Measurements from ENCODE around the gene PTPRU.
A peak's percentile ranks its signal among the peaks of the same experiment; 100 is the strongest.
"Not testable (repeated sequence)": the region's sequence is repeated elsewhere in the genome, so short reads cannot be mapped to it uniquely, and the experiment has no call there.

PTPRU gene

DNA sequence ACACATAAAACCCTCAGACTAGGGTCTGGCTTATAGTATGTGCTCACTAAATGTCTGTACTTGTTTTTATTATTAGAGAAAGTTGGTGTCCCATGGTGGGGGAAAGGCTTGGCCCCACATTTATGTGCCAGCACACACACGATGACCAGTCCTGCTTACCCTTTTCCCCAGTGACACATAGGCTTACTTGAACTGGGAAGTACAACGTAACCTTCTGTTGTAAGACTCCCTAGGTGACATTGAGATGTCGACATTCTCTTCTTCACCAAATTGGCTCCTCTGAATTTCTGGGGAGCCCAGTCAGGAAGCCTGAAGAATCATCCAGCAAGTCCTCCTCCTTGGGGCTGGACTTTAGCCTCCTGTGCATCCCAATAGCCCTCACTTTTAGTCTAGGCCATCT lies 3.9 kb upstream of the PTPRU start:
- DNase-seq (ENCODE audit: low spot score), result no peak
- TF ChIP-seq, protein P1, sequence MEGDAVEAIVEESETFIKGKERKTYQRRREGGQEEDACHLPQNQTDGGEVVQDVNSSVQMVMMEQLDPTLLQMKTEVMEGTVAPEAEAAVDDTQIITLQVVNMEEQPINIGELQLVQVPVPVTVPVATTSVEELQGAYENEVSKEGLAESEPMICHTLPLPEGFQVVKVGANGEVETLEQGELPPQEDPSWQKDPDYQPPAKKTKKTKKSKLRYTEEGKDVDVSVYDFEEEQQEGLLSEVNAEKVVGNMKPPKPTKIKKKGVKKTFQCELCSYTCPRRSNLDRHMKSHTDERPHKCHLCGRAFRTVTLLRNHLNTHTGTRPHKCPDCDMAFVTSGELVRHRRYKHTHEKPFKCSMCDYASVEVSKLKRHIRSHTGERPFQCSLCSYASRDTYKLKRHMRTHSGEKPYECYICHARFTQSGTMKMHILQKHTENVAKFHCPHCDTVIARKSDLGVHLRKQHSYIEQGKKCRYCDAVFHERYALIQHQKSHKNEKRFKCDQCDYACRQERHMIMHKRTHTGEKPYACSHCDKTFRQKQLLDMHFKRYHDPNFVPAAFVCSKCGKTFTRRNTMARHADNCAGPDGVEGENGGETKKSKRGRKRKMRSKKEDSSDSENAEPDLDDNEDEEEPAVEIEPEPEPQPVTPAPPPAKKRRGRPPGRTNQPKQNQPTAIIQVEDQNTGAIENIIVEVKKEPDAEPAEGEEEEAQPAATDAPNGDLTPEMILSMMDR (IDR thresholded peaks at IDR 0.05; ENCODE audit: extremely low read depth, missing control alignments), result no peak

DNA sequence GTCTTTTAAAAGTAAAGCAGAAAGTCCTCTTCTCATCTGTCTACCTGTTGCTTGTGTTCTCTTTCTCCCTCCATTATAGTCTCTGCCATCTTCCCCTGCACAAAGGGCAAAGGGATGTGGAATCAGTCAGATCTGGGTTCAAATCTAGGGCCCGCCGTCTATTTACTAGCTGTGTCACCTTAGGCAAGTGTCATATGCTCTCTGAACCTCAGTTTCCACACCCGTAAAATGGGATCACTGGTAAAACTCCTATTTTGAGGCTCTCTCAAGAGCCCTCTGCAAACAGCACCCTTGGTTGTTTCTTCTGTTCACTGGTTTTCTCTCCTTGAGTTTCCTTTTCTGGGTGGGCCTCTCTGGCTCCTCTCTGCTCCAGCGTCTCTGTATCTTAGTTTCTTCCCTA lies 2.6 kb upstream of the PTPRU start:
- DNase-seq (ENCODE audit: low spot score), result no peak
- TF ChIP-seq, protein P1 (IDR thresholded peaks at IDR 0.05; ENCODE audit: extremely low read depth, missing control alignments), result no peak

DNA sequence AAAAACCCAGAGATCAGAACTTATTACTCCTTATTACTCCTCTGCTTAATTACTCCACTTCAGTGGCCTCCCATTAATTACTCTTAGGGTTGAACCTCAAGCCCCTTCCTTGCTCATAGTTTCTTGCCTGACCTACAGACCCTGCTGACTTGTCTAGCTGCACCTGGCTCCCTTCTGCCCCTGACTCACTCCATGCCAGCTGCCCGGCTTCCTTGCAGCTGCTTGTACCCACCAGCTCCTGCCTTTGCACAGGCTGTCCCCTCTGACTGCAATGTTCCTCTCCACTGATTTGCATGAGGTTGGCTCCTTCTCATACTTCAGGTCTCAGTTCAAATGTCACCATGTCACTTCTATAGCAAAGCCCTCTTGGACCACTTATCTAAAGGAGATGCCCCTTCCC lies 1.9 kb upstream of the PTPRU start:
- DNase-seq (ENCODE audit: low spot score), result no peak
- TF ChIP-seq, protein P1 (IDR thresholded peaks at IDR 0.05; ENCODE audit: extremely low read depth, missing control alignments), result no peak

DNA sequence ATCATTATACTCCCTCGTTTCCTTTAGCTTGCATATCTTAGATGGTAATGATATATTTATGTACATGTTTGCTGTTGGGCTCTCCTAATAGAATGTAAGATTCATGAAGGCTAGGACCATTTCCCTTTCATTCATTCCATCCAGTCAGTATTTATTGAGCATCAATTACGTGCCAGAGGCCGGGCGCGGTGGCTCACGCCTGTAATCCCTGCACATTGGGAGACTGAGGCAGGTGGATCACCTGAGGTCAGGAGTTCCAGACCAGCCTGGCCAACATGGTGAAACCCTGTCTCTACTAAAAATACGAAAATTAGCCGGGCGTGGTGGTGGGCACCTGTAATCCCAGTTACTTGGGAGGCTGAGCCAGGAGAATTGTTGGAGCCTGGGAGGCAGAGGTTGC lies 1.4 kb upstream of the PTPRU start:
- DNase-seq (ENCODE audit: low spot score), result not testable (repeated sequence)

DNA sequence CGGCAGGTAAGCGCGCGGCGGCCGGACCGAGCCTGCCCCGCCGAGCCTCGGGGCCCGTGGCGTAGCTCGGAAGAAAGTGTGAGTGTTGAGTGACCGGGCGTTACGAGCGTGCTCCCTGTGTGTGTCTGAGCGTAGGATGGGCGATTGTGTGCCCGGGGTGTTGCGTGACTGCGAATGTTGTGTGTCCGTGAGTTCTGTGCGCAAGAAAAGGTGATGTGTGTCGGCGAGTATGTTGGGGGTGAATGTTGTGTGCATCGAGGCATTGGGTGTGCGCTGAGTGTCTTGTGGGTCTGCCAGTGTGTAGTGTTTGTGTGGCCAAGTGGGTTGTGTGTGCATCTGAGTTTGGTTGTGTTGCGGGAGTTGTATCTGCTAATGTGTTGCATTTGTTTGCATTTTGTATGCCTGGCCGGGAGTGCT lies 398 bp downstream of the PTPRU start:
- DNase-seq (ENCODE audit: low spot score), result no peak
- TF ChIP-seq, protein P1 (IDR thresholded peaks at IDR 0.05; ENCODE audit: extremely low read depth, missing control alignments), result no peak

DNA sequence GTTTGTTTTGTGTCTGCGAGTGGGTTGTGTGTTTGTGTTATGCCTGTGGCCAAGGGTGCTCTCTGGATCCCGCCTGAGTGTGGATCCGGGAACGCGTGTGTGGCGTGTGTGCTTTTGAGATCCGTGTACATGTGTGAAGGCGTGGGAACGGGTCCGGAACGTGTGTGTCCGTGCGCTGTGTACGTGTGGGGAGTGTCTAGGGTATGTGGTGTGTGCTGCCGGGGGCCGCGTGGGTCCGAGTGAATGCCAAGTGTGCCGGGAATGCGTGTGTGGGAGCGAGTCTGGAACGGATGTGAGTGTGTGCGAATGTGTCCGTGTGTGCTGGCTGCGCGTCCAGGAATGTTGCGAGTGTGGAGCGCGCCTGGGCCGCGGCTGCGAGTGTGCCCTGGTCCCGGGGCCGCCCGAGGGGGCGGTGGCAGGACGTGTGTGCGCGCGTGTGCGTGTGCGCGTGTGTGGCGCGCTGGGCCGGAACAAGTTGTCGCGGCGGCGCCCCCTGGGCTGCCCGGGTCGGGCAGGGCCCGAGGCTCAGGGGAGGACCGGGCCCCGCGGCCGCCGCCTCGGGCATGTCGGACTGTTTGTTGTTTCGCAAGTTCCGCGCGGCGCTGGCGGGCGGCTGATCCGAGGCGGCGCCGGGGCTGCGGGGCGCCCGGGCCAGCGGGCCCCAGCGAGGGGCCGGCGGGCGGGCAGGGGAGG lies 953 bp downstream of the PTPRU start:
- TF ChIP-seq, protein P1 (IDR thresholded peaks at IDR 0.05; ENCODE audit: extremely low read depth, missing control alignments), result no peak
- peak; percentile 64 for DNase-seq (ENCODE audit: low spot score)

DNA sequence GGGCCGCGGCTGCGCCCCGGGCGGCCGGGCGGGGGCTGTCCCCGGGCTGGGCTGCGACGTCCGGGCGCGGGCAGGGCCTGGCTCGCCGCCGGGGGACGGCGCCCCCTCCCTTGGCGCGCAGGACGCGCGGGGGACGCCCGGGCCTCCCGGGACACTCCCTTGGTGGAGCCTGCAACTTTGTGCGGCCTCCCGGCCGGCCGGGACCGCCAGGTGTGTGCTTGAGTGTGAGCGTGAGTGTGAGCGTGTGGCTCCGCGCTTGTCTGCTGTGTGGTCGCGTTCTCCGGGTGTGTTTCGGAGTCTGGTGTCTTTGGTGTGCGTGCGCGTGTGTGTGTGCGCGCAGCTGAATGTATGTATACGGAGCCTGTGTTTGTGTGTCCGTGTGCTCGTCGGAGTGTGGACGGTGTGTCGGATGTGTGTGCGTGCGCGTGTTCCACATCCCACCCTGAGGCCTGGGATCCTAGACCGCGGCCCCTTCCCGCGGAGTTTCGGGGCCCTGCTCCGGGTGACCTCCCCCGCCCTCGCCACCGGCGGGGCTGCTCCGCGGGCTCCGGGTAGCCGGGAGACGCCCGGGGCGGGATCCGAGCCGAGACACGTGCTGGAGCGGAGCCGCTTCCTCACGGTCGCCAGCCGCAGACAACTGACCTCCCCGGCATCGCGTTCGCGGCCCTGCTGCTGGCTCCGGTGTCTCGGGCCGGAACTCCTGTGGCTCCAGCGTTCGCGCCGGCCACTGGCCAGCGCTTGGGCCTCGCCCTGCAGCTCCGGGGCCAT lies 1.7 kb downstream of the PTPRU start:
- DNase-seq (ENCODE audit: low spot score), result peak; percentile 66

More for the DNA sequence above, 1.7 kb downstream of the PTPRU start:
- TF ChIP-seq, protein P1 (IDR thresholded peaks at IDR 0.05; ENCODE audit: extremely low read depth, missing control alignments), result no peak
